Stimulated activated CD4-positive, alpha-beta T cell treated with anti-CD3 and anti-CD28 coated beads, Interleukin-1b, Interleukin-23, amount 100 ng/mL, for 48 hours (primary cell): ENCODE data around the gene FAM118B.

Source experiments
- DNase-seq: peaks from one replicate; pipeline ENCODE4 v3.0.0-alpha.2; 2020

The FAM118B gene

GRCh38 chr11:126186708-126187529 is 24.7 kb upstream of the FAM118B start:
- no peak for DNase-seq

DNA sequence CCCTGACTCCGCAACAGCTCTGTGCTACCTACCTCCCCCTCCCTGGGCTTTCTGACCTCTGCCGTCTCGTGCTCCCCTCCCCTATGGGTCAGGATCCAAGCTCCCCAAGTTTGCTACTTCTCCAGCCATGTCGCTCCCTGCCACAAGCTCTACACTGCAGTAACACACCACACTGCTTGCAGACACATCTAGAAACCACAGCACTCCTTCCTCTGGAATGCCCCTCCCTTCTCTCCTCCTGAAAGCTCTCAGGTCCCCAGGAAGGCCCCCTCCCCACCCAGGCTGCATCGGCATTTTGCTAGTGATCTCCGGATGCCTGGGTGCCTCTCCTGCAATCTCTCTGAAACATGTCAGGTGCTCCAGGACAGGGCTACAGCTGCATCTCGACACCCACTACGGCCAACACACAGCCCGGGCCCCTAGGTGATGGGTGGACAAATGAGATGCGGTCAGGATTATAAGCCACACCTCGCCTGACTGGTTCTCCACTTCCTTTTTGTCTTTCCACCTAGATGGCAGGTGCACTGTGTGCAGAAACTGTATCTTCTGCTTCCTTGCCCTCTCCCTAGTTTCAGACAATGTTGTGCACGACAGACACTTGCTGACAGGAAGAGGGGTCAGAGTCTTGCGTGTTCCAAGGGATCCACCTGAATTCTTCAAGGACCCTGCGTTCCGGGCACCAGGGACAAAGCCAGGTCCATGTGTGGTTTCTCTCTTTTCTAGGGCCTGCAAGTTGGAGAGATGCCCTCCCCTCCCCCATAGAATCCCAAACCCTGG is 23.1 kb upstream of the FAM118B start:
- no peak for DNase-seq

DNA sequence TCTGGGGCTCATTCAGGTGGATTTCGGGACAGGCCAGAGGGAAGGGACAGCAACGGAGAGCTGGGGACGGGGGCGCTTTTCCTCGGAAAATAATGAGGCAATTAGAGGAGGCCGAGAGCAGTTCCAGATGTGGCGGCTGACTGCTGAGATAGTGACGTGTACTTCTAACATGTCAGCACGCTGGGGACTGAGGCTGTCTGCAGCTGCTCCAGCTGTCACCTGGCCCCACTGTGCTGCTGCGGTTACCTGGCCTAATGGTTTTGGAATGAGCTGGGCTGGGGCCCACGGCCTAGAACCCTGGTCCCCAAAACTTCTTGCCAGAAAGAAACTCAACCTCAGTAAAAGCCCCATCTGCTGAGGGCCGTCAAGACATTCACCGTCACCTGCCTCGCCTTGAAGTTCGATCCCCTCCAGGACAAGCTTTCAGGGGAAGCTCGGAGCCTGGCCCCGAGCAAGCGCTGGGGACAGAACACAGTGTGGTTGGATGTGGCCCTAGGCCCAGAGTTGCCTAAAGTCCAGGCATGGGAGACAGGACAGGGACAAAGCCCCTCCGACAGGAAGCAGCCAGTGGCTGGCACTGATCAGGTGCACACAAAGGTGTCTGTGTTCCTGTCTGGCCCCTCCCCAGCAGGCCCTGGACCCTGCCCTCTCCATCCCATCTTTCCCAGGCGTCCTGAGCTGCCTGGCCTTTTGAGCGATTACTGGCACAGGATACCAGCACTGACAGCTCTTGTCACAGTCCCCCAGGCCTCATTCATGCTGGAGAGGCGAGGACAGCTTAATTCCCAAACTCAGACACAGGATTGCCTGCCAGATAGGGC is 22.3 kb upstream of the FAM118B start:
- no peak for DNase-seq

DNA sequence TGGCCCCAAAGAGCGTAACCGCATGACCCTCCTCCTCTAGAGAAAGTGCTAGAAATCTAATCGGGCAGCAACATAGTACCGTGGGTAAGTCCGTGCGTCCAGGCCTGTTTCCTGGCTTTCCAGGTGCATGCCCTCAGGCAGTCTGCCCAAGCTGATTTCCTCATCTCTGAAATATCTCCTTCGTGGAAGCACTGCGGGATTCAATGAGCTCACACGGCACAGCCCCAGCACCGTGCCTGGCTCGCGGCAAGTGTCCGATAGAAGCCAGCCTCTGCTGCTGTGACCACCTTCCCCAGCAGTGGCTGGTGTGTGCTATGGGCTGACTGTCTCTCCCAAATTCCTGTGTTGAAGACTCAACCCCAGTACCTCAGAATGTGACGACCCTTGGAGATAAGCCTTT is 20.8 kb upstream of the FAM118B start:
- DNase-seq: no peak

GRCh38 chr11:126191379-126192073 is 20.1 kb upstream of the FAM118B start:
- DNase-seq: no peak

GRCh38 chr11:126192361-126192760 is 19.2 kb upstream of the FAM118B start:
- no peak for DNase-seq

DNA sequence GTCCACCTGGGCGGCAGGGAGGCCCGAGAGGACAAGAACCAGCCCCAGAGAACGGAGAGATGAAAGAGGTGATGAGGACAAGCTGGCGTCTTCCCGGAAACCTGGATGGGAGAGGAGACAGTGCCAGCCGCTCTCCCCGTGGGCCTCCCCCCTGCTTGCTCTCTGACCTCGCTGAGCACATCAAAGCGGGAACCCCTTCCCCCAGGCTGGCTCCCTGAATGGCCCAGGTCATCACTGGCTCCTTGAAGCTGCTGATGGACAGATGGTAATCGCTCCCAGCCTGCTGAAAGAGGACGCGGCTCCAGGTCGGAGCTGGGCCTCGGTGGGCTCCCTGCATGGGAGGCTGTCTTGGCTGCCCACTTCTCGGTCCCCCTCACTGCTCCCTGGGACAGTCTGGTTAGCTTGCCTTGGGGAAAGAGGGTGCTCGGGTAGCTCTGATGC is 18.5 kb upstream of the FAM118B start:
- DNase-seq: no peak

GRCh38 chr11:126194121-126194543 is 17.4 kb upstream of the FAM118B start:
- DNase-seq: no peak

DNA sequence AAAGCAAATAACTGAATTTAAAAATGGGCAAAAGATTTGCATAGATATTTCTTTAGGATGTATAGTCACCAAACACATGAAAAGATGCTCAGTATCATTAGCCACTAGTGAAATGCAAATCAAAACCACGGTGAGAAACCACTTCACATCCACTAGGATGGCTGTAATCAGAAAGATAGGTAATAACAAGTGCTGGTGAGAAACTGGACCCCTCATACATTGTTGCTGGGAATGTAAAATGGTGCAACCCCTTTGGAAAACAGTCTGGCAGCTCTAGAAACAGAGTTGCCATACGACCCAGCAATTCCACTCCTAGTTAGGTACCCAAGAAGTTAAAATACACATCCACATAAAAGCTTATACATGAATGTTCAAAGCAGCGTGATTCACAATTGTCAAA is 16.5 kb upstream of the FAM118B start:
- no peak for DNase-seq

GRCh38 chr11:126197277-126197939 is 14.2 kb upstream of the FAM118B start:
- no peak for DNase-seq

GRCh38 chr11:126198648-126199047 is 12.9 kb upstream of the FAM118B start:
- no peak for DNase-seq

GRCh38 chr11:126202646-126203359 is 8.8 kb upstream of the FAM118B start:
- no peak for DNase-seq

DNA sequence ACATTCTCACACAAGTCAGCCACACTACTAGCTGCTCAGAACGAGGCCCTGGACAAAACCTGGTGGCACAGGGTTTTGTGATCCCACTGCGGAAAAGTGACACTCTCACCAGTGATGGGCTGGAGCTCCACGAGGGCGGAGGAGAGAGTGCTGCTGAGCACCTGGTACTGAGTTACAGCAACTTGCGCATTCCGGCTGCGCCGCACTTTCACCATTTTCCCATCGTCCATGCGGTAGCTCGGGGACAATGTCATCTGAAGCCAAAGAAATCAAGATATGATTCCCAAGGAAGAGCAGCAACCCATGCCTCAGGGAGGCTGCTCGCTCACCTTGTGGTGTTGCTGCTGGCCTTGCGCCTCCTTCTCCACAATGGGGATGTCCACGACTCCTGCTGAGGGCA is 6.2 kb upstream of the FAM118B start:
- no peak for DNase-seq

DNA sequence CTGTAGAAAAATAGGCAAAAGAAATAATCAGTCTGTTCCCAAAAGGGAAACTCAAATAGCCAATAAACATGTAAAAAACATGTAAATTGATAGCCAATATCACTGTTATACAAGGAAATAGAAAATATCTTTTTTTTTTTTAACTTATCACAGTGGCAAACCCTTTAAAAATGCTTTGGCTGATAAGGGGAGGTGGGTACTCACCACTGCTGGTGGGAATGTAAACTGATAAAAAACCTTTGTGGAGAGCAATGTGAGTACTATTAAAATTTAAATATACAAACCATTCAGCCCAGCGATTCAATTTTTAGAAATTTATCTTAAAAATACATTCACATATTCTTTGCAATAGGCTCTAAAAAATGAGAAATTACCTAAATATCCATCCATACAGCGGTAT is 3.7 kb upstream of the FAM118B start:
- no peak for DNase-seq

- no peak for DNase-seq
Measured at GRCh38 chr11:126210871-126211235, 729 bp upstream of the FAM118B start.

DNA sequence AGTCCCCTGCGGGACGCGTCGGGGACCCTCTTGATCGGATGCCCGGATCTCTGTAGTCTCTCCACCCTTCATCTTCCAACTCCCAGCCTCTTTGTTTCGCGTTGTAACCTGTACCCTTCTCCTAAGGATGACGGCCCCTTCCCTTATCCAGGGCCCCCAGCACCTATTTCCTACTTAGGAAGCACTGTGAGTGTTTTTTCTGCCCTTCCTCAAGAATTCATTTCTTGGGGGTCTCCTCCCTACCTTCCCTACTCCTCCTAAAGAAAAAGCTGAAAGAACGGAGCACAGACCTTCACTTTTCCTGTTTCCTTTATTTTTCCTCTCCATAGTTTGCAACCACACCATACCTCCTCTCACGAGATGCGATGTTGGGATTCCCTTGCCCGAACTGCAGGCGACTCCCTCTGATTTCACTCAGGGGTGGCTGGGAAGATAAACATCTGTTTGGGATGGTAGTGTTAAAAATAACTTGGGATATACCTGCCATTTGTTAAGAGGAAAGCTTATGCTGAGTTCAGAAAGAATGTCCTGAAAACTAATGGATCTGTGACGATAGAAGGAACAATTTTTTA is 593 bp downstream of the FAM118B start:
- DNase-seq: no peak

DNA sequence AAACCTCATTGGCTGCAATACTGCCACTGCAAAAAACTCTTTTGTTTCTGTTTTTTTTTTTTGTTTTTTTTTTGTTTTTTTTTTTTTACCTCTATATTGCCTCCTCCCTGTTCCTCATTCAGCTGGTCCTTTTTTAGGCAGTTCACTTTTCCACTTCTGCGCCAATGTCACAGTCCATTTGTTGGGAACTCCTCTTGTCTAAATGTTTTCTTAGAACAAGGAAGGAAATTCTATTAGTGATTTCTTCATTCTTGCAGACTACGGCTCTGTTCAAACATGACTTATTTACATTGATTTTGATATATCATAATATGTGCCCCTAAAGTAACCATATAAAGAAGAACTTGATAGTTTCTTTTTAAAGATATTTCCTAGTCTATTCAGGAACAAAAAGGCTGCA is 2.9 kb downstream of the FAM118B start:
- DNase-seq: no peak

GRCh38 chr11:126214841-126215240 is 3.3 kb downstream of the FAM118B start:
- no peak for DNase-seq

DNA sequence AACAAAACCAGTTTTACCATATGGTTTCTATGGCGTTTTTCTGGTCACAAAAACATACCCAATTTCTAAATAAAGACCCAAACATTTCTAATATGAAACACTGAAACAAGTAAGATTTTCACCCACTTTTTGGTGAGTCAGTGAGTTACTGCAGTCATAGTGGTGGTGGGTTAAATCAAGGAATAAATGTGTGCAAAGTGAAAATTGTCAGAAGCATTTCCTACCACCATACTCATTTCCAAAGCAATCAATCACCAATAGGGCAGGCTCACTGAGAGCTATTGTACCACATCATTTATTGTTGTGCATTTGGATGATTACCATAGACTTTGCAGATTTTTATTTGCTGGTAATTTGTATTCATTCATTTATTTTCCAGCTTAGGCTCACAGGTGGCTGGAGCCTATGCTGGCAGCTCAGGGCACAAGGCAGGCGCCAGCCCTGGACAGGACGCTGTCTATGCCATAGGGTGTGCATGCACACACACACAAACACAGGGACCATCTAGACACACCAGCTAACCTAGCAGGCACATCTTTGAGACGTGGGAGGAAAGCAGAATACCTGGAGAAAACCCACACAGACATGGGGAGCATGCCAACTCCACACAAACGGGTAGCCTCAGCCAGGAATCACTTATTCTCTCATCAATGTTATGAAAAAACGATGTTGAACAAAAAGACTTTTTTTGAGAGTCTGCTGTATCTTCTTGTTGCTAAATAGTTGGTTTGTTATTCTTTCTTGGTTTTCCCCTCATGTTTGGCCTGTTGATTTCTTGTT is 5.1 kb downstream of the FAM118B start:
- no peak for DNase-seq

- no peak for DNase-seq
Measured at GRCh38 chr11:126217491-126217890, 5.9 kb downstream of the FAM118B start.
